Measurements from ENCODE around the gene DSG4. TPM values are rescaled to one million over a fixed set of nuclear protein-coding genes. Genes with fewer than 3 reads are reported as not detected.

DSG4 gene
- total RNA-seq, 1 experiment from 2014 or later = not detected

DNA sequence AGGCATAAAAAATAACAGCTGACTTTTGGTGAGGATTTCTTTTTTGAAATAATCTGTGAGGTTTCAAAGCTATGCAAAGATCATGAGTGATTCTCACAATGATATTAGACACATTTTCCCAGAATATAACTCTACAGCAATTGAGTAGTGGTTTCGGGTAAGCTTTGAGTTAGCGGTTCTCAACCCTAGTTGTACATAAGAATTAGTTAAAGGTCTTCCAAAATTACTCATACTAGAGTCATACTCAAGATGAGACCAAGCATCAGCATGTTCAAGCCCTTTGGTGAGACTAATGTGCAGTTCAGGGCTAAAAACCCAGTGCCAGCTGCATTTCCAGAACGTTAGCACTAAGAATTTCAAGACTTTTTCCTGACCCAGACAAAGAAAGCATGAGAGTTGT, 31.1 kb downstream of the DSG4 start:
- DNase-seq (ENCODE audit: low read depth) = no peak

DNA sequence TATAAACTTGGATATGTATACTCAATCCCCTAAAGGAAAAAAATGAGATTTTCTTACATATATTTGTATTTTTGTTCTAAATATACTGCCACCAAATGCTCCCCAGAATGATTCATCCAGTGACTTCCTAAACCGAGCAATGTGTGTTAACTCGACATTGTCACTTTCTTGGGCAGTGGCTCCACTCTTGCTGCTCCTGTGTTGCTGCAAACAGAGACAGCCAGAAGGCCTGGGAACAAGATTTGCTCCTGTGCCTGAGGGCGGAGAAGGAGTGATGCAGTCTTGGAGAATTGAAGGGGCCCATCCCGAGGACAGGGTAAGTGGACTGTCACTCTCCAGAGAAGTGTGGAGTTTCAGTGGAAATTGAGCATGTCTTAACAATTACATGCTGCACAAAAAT, 32.7 kb downstream of the DSG4 start:
- DNase-seq (ENCODE audit: low read depth) = no peak

DNA sequence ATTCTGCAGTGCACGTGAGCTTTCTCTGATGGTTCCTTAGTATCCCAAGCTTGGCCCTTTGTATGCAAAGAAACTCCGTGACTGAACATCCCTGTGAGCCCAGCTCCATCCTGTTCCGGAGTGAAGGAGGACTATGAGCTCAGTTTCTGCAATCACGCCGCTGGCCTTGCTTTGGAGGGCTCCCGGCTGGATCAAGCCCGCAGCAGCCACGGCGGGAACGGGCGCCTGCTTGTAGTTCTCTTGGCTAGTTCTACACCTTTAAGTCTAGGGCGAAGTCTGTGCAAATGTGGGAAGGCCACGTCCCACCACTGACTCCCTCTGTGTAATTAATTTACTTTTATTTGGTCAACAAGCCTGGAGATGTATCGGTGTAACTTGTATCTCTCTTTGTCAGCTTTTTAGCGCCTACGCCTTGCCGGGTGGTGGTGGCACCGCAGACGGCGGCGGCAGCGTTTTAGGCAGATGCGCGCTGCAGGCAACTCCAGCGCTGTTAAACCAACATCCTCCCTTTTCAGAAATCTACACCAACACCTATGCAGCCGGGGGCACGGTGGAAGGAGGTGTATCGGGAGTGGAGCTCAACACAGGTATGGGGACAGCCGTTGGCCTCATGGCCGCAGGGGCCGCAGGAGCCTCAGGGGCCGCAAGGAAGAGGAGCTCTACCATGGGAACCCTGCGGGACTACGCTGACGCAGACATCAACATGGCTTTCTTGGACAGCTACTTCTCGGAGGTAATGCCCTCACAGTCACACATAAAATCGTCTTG, 34.3 kb downstream of the DSG4 start:
- DNase-seq (ENCODE audit: low read depth) = no peak

DNA sequence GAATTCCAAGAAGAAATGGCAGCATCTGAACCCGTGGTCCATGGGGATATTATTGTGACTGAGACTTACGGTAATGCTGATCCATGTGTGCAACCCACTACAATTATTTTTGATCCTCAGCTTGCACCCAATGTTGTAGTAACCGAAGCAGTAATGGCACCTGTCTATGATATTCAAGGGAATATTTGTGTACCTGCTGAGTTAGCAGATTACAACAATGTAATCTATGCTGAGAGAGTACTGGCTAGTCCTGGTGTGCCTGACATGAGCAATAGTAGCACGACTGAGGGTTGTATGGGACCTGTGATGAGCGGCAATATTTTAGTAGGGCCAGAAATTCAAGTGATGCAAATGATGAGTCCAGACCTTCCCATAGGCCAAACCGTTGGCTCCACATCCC, 36.6 kb downstream of the DSG4 start:
- DNase-seq (ENCODE audit: low read depth) = no peak

DNA sequence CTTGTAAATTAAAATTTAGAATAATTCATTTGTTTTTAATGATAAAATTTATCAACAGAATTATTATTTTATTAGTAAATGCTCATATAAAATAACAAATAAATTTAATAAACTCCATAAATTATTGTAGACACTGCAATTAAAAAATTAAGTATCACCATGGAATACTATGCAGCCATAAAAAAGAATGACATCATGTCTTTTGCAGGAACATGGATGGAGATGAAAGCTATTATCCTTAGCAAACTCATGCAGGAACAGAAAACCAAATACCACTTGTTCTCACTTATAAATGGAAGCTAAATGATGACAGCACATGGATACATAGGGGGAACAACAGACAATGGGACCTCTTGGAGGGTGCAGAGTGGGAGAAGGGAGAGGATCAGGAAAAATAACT, 41.3 kb downstream of the DSG4 start:
- no peak for DNase-seq (ENCODE audit: low read depth)

DNA sequence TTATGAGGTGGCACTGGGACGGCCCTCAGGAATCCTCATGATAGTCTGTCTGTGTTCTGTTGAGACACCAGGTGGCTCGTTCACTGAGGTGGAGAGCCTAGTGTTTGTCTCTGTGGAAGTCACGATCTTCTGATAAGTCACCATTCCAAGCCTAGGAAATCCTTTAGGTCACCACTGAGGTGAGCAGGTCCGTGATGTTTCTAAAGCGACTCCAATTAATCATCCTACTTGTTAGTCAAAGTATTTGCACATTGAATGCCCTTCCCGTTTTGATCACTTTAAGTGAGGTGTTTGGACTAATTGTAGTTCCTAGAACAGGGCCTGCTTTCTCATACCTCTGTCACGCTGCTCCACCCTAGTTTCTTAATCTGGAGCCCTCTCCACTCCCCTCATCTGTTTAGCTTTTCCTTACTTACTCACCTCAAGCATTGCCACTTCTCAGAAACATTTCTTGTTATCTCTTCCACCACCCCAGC, 42.9 kb downstream of the DSG4 start:
- no peak for DNase-seq (ENCODE audit: low read depth)

DNA sequence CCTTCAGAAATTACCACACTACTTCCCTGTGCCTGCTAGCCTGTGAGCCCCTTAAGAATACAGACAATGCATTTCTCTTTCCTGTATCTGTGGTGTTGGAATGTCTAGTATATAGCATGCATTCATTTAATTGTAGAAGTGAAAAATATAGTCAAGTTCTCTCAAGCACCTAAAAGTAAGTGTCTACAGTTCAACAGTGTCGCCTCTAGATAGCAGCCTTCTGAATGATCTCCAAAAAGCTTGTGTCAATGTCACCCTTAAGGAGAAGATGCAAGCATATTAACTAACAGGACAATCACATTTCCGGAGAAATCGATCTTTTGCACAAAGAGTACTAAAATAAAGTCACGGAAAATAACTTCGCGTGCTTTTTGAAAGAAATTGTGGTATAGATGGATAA, 43.5 kb downstream of the DSG4 start:
- DNase-seq (ENCODE audit: low read depth) = no peak

DNA sequence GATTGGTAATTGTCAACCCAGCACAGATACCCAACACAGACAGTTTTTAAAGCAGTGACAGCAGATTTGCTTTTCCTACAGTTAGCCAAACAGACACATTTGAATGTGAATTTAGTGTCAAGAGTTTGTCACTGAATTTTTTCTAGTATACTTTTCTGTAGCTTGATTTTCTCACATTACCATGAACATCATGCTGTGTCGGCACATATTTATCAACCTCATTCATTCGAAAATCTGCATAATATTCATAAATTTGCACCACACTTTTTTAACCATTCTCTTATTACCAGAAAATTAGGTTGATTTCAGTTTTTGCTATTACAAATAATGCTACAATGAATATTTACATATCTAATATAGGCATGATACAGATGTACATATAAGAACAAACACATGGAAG, 43.9 kb downstream of the DSG4 start:
- no peak for DNase-seq (ENCODE audit: low read depth)

DNA sequence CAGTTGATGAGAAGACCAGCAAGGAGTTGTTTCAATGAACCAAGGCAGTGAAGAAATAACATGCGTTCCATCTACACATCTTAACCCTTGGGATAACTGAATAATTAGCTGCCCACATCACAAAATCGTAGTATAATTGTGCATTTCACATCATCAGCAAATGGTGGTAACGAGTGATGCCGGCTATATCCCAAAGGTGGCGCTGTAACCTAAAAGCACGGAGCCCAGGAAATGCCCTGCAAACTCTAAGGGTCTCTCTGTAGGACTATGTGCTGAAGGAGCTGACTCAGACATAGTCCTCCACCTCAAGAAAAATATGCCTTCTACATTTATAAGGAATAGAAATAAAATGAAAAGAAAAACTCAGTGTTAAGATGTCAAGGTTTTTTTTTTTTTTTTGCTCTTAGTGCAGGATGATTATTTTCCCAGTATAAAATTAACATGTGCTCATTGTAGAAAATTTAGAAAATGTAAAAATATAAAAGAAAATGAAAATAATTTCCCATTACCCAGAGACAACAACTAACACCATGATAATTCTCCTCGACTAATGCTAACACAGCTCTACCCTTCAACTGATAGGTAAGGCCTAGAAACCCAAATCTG, 47.9 kb downstream of the DSG4 start:
- DNase-seq (ENCODE audit: low read depth) = peak; percentile 51

DNA sequence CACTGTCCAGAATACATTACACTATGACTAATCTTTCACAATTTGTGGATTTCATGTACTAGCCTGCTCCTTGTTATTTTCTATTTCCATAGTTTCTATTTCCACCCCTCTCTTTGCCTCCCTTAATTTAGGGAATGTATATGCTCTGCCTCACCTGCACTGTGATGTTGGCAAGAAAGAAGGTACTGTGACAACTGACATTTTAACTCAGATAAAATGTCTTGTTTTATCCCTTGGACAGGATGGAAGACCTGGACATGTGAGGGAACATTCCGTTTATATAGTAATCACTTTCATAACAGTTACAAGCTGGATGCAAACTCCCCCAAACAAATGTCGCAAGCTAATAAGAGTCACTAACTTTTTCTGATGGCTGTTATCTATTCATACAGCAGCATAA, 49.4 kb downstream of the DSG4 start:
- no peak for DNase-seq (ENCODE audit: low read depth)

DNA sequence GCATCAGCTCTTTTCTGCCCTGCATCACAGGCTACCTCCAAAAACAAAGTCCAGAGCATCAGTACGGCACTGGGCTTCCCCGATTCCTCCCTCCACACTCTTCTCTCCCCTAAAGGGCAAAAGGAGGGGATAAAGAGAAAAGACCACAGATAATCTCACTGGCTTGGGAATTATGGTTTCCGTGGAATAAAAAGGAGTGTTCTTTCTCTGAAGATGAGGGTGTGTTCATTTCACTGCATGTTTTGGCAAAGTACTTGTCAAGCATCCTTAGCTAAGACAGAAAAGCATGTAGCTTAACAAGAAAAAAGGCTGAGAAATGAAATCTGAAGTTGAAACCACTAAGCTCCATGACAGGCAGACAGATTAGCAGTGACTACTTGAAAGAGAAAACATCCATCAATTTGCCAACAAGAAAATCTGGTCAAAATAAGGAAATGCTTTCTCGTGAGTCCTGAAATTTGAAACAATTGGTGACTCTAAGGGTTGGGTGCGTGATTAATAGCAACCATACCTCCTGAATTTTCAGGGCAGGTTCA, 50.4 kb downstream of the DSG4 start:
- no peak for DNase-seq (ENCODE audit: low read depth)

DNA sequence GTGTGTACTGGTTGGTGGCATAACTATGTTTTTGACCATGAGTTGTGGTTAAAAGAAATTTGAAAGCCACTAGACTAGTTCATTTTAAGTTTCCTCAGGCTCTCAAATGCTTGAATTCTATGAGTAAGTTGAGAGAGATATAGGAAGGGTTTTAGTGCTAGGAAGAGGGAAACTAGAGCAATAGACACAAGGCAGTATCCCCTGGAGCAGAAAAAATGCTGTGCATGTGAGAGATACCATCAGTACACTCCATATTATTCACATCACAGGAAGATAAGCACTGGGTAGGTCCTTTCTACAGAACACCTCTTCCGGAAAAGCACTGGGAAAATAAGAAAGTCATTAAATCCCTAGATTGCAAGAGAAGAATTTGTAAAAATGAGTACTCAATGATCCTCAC, 51.6 kb downstream of the DSG4 start:
- DNase-seq (ENCODE audit: low read depth) = no peak

DNA sequence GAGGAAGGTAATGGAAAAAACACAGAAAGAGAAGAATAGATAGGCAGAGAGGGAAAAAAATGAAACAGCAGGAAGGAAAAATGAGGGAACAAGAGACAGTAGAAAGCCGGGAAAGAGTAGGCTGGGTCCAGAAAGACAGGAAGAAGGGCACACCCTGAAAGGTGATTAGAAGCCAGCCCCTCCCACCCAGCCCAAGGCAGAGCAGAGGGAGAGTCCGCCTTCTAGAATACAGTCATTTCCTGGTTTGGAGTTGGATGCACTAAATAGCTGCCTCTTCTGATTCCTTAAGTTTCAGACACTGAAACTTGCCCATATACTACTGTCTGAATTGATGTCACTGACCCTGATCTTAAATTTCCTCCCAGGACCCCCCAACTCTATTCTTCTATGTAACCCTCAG, 53.0 kb downstream of the DSG4 start:
- DNase-seq (ENCODE audit: low read depth) = peak; percentile 35

DNA sequence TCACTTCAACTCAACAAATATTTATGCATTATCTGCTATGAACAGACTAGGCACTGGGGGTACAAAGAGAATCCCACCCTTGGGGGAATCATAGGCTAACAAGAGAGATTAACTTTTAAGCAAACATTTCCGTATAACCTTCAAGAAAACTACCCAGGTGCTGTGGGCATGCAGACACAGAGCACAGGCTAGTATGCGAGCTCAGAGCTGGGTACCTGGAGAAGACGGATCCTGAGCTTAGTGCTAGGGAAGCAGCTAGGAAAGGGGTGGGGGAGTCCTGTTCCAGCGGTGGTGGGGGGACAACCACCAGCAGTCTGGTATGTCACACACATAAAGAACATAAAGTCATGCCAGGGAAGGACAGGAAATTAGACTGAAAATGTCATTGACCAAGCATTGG, 53.5 kb downstream of the DSG4 start:
- no peak for DNase-seq (ENCODE audit: low read depth)

DNA sequence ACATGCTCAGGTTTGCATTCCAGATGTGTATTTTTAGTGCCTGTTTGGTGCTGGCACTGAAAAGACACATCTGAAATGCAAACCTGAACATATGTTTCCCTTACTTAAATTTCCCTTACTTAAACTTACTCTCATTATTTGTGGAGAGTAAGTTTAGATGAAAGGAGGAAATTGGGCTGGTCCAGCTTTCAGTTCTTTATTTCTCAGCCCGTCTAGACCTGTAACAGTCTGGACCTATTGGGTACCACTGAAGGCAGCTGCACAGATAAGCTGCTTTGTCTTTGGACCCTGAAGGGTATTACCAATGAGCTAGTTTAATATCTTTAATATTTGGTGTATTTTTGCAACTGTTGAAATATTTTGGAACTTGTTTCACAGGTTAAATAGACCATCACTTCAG, 54.0 kb downstream of the DSG4 start:
- DNase-seq (ENCODE audit: low read depth) = no peak

DNA sequence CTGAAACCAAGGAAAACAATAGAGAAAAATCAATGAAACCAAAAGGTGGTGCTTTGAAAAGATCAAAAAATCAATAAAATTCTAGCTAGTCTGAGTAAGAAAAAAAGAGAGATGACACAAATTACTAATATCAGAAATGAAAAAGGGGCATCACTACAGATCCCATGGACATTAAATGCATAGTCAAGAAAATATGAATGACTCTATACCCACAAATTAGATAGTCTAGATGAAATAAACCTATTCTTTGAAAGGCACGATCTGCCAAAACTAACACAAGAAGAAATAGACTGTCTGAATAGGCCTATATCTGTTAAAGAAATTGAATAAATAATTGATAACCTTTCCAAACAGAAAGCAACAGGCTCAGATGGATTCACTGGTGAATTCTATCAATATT, 55.7 kb downstream of the DSG4 start:
- DNase-seq (ENCODE audit: low read depth) = no peak

DNA sequence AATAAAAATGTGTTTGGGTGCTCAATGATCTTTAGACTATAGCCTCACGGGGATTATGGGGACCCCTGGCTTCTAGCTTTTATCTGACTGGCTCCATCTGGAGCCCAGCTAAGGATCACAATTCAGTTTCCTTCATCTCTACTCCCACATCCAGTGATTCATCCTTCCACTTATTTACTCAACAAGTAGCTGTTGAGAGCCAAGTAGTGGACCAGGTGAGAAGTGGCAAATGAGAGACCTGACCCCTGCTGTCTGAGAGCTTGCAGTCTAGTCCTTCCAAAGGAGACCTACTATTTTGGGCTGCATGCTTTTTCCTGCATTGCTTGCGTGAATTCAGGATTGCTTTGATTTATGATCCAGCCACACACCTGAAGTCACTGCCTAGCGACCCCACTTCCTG, 60.2 kb downstream of the DSG4 start:
- DNase-seq (ENCODE audit: low read depth) = no peak

DNA sequence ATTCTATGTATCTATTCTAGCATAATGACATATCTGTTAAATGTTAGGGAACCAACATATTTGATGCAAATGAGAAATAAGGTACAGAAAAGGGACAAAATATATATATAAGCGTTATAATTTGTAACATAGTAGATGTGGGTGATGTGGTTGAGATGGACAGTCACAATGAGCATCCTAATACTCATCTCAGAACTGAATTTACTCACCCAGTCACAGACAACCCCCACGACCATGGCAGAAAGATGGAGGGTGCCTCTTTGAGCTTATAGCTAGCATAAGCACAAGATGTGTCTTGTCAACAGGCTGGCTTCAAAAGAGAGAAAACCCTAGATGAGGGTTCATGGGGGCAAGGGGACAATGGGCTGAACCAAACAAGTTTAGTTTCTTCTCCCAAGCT, 61.8 kb downstream of the DSG4 start:
- no peak for DNase-seq (ENCODE audit: low read depth)

DNA sequence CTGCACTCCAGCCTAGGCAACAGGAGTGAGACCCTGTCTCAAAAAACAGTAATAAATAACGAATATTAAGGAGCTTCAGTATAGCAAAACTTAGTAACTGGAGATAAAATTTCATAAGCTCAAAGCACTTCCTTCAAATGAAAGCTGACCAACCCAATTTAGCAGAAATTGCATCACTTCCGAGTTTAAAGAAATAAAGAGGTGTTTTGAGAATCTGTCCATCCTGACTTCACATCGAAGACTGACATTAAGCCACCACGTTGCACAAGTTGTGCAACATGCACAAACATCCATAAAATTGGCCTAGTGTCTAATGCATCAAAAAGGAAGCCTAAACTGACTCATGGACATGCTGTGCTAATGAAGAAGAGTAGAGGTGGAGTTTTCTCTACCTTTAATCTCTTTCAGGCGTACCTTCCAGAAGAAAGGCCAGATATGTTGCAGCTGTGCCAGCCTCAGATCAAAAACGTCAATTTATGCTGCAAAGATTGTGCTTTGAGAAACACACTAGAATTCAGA, 63.3 kb downstream of the DSG4 start:
- DNase-seq (ENCODE audit: low read depth) = no peak

DNA sequence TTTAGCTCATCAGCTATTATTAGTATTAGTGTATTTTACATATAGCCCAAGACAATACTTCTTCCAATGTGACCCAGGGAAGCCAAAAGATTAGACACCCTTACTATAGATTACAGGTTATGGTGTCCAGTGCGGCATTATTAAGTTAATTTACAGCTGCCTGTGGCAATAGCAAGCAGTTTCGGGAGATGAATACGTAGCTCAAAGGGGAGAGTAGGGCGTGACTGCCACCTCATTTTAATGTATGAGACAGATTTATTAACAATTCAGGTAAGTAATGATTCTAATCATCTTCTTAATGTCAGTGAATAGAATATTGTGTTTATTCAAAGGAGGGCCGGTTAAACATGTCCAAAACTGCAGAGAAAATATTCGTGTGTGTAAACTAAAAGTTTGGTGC, 64.2 kb downstream of the DSG4 start:
- DNase-seq (ENCODE audit: low read depth) = no peak

DNA sequence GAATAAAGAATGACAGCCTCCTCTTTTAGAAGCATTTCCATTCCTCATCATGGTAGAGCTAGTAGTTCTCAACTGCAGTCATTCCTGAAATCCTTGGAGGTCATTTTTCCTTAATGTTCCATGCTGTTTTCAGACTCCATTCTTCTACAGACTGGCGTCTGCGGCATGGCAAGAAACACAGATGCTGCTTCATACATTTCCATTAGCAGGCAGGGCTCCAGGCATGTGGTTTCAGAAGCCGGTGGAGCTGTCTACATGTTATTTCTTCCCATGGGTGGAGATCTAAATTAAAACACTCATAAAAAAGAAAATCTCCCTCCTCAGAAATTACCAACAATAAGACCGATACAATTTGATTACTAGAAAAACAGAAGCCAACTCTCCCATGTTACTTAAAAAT, 64.9 kb downstream of the DSG4 start:
- no peak for DNase-seq (ENCODE audit: low read depth)

DNA sequence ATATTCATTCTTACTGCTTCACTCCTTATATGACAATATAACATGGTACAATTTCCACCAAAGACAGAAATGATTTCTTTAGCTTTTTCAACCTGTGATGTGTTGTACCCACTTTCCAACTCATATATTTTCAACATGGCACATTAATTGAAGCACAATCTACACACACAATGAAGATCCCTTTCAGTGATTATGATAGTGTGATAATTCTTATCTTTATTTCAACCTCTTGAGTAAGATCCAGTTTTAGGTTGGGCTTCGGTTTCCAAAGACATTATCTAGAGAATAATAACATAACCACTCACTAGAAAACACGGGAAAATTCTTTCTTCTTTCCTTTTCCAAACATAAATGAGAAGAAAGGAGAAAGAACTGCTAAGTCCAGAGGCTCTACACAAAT, 67.6 kb downstream of the DSG4 start:
- DNase-seq (ENCODE audit: low read depth) = no peak

DNA sequence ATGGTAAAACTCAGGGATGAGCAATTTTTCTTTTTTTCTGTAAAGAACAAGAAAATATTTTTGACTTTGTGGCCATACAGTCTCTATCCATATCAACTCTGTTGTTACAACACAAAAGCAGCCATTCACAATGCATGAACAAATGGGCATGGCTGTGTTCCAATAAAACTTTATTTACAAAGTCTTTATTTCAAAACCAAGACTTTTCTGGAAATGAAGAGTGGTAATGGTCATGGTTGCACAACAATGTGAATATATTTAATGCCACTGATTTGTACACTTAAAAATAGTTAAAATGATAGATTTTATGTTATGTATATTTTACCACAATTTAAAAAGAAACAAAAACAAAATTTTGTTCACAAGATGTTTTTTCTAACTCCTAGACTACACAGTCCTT, 69.3 kb downstream of the DSG4 start:
- DNase-seq (ENCODE audit: low read depth) = no peak
